Psoas muscle (tissue), 8 donors: ENCODE results near the gene FGD4. TPM values are rescaled to one million over a fixed set of nuclear protein-coding genes. Genes with fewer than 3 reads are reported as not detected.

Experiments
- ATAC-seq, 4 donors: fragments of 200-7000 bp; cut with Tn5 transposase; one replicate each; pipeline ENCODE4 v1.9.1; 2020; ENCODE audit warnings: moderate library complexity in 3 of 4, mild to moderate bottlenecking in 2 of 4
- DNase-seq, 2 donors: peaks; one replicate each; pipeline ENCODE4 v3.0.0-alpha.2; 2020
- H3K27ac ChIP-seq: fragments of 200-600 bp; one replicate; pipeline ENCODE4 v1.8.0; 2022
- H3K27me3 ChIP-seq, 3 donors: fragments of 200-600 bp in 1 of 3; one replicate each; pipeline versions ENCODE4 v1.6.1 to v1.8.0; 2013 to 2022; ENCODE audit warnings: low read length in 2 of 3, mild to moderate bottlenecking in 2 of 3, moderate library complexity in 1 of 3; ENCODE audit not compliant: insufficient read depth in 3 of 3
- H3K36me3 ChIP-seq, 2 donors: fragments of 200-600 bp in 1 of 2; one replicate each; pipeline versions ENCODE4 v1.6.1 to v1.8.0; 2013 to 2022; ENCODE audit warnings: low read depth in 1 of 2, mild to moderate bottlenecking in 1 of 2, moderate library complexity in 1 of 2; ENCODE audit not compliant: insufficient read depth in 1 of 2
- H3K4me1 ChIP-seq: fragments of 200-600 bp; one replicate; pipeline ENCODE4 v1.8.0; 2022
- H3K4me3 ChIP-seq: fragments of 200-600 bp; one replicate; pipeline ENCODE4 v1.8.0; 2022; ENCODE audit warnings: mild to moderate bottlenecking
- H3K9me3 ChIP-seq: fragments of 200-600 bp; one replicate; pipeline ENCODE4 v1.8.0; 2022
- WGBS, 3 donors: extraction: QIAGEN DNeasy Blood & Tissue Kit; methylation state at CpG; one replicate each; pipeline versions ENCODE4 v1.1.6 to v1.1.7; 2013; 5-methylcytosine and 5-hydroxymethylcytosine counted together
- intact Hi-C, 2 donors: fragments of 100-400 bp; cut with DNase I; formaldehyde crosslinking; loops; one replicate each; pipeline versions ENCODE4 v1.11.0 to v1.14.2; 2022
- polyA plus RNA-seq, 3 donors: library from polyadenylated mRNA; stranded (reverse); fragments of 200-250 nt; gene quantifications; one replicate each; pipeline ENCODE4 v1.2.3, GENCODE V29; 2013
- total RNA-seq, 4 donors: library from RNA; stranded (reverse); fragmentation: NEBNext Ultra II Directional in 2 of 4; extraction: Animal tissue kit (Norgen Biotek cat#: 25700) in 2 of 4; gene quantifications; one replicate each; pipeline versions ENCODE4 v1.2.1 to v1.2.4, GENCODE V29; 2021 to 2023
- TF ChIP-seq, protein P1 (sequence below): fragments of 200-600 bp; IDR thresholded peaks from one replicate; pipeline ENCODE4 v1.8.0; 2022; ENCODE audit warnings: antibody characterized with exemption
- donor health status: healthy with polysubstance abuse.
- donor health status: DM: no; HTN: no; CAD: no; lungs with moderate emphysema.
- donor health status: Bipolar disorder and iron deficiency.
- donor health status: healthy.
- donor health status: DM: yes; HTN: yes; CAD: no.
- donor health status: DM: no; HTN: no; CAD: no.
- donor health status: DM: no; HTN: no; CAD: no.
- donor health status: DM: yes; HTN: yes; CAD: no.

Gene FGD4
- total and polyA plus RNA-seq, 7 donors, result 1.1 to 20.8 (median 14.9) TPM

DNA sequence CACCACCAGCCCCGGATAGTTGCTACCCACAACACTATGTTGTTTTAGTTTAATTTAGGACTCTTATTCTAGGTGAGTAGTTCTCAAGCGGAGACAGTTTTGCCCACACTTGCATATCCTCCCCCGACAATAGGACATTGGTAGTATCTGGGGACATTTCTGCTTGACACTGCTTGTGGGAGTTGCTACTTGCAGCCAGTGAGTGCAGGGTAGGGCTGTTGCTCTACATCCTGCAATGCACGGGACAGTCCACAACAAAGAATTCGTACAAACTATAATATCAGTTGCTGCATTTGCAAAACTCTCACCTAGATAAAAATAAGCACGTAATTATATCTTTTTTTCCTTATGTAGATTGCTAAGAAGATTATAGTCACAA, 167.9 kb downstream of the FGD4 start:
- DNase-seq, result no peak
- no peak overlapping the region for H3K4me3 ChIP-seq
- H3K27ac ChIP-seq, result peak overlapping the region; percentile 25
- WGBS, 3 donors, result 54 to 64% (median 62%) methylated on average over 6 of the region's 6 CpGs
- TF ChIP-seq, protein P1, sequence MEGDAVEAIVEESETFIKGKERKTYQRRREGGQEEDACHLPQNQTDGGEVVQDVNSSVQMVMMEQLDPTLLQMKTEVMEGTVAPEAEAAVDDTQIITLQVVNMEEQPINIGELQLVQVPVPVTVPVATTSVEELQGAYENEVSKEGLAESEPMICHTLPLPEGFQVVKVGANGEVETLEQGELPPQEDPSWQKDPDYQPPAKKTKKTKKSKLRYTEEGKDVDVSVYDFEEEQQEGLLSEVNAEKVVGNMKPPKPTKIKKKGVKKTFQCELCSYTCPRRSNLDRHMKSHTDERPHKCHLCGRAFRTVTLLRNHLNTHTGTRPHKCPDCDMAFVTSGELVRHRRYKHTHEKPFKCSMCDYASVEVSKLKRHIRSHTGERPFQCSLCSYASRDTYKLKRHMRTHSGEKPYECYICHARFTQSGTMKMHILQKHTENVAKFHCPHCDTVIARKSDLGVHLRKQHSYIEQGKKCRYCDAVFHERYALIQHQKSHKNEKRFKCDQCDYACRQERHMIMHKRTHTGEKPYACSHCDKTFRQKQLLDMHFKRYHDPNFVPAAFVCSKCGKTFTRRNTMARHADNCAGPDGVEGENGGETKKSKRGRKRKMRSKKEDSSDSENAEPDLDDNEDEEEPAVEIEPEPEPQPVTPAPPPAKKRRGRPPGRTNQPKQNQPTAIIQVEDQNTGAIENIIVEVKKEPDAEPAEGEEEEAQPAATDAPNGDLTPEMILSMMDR, result no peak
- ATAC-seq, result peak in 3 of 4 donors; percentile 48 to 58 (median 57)
- peaks cover 34% of the 10 kb centered on the region for H3K4me1 ChIP-seq
- no peaks in the 10 kb centered on the region for H3K27me3 ChIP-seq
- intact Hi-C loops, result loop anchor here in 1 of 2 donors (10.0 kb wide), 1 partner anchor 112 kb away; no protein-coding TSS in a partner anchor
- peaks cover 3 to 9% of the 10 kb centered on the region in 2 donors for H3K36me3 ChIP-seq
- no peaks in the 10 kb centered on the region for H3K9me3 ChIP-seq

DNA sequence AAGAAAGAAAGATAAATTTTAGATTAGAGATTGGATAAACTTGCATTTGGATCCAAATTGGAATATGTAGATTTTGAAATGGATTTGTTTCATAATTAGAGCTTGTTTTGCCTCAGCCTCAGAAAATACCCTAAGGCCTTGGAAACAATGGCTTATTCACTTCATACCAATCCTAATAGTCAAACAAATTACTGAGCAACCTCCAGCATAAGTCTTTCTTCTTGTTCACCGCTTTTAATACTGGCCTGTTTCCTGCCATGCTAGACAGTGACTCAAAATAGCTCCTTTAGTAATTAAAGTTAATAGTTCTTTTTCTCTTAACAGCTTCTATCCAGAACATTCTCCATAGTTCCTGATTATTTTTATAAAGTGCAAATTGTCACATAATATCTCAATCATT, 168.9 kb downstream of the FGD4 start:
- TF ChIP-seq, protein P1, result no peak
- H3K9me3 ChIP-seq, result no peaks in the 10 kb centered on the region
- H3K36me3 ChIP-seq, result peaks cover 3 to 9% of the 10 kb centered on the region in 2 donors
- peak overlapping the region; percentile 53 for H3K27ac ChIP-seq
- DNase-seq (no peak), ATAC-seq (peak in 3 of 4 donors; percentile 53 to 73 (median 72))
- intact Hi-C loops, result loop anchor here in 1 of 2 donors (10.0 kb wide), 1 partner anchor 113 kb away; no protein-coding TSS in a partner anchor
- no peaks in the 10 kb centered on the region for H3K27me3 ChIP-seq
- peaks cover 33% of the 10 kb centered on the region for H3K4me1 ChIP-seq
- 12 to 48% (median 14%) methylated on average over 1 of the region's 1 CpG for WGBS, 3 donors
- no peak overlapping the region for H3K4me3 ChIP-seq

DNA sequence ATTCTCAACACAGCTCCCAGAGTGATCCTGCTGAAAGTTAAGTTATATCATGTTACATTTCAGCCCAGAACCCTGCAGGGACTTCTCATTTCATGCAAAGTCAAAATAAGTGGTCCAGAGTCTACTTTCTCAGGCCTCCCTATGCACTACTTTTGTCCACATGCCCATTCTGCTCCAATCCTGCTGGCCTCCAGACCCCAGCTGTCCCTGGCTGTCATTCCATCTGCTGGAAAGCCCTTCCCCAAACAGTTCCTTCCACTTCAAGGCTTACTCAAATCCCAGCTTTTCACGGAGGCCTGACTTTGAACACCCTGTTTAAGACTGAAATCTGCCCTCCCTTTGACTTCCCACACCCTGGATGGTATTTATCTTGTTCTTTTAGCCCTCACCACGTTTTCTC, 169.9 kb downstream of the FGD4 start:
- no peaks in the 10 kb centered on the region for H3K9me3 ChIP-seq
- peaks cover under 1 to 6% of the 10 kb centered on the region in 2 donors for H3K36me3 ChIP-seq
- no peak overlapping the region for H3K4me3 ChIP-seq
- ATAC-seq (no peak), DNase-seq (no peak)
- H3K27me3 ChIP-seq, result no peaks in the 10 kb centered on the region
- TF ChIP-seq, protein P1, result no peak
- intact Hi-C loops, result loop anchor here in 1 of 2 donors (10.0 kb wide), 1 partner anchor 114 kb away; no protein-coding TSS in a partner anchor
- 28 to 42% (median 32%) methylated on average over 2 of the region's 2 CpGs for WGBS, 3 donors
- peaks cover 32% of the 10 kb centered on the region for H3K4me1 ChIP-seq
- H3K27ac ChIP-seq, result peak overlapping the region; percentile 53

DNA sequence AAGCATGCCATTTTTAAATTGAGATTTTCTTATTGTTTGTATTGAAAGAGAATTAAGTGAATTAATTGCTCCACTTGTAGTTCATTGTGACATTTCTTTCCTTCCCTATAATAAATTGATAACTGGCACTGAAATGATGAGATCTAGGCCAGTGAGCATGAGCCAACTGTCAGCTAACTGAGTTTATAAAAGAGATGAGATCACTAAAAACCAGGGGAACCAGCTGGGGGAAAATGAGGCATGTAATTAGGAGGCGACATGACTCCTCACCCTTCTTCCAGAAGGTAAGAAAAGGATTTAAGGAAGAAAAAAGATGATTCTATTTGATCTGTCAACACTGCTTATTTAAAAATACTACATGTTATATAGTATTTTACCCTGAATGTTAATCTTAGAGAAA, 175.2 kb downstream of the FGD4 start:
- Histone ChIP-seq H3K36me3 (peaks cover 0 to 24% of the 10 kb centered on the region in 2 donors), H3K4me1 (no peaks in the 10 kb centered on the region), H3K27me3 (no peaks in the 10 kb centered on the region), H3K4me3 (no peak overlapping the region), H3K27ac (no peak overlapping the region), H3K9me3 (no peaks in the 10 kb centered on the region)
- DNase-seq, result no peak
- intact Hi-C loops, result no loop called here
- TF ChIP-seq, protein P1, result no peak
- WGBS, 3 donors, result 62 to 77% (median 63%) methylated on average over 1 of the region's 1 CpG
- no peak for ATAC-seq

DNA sequence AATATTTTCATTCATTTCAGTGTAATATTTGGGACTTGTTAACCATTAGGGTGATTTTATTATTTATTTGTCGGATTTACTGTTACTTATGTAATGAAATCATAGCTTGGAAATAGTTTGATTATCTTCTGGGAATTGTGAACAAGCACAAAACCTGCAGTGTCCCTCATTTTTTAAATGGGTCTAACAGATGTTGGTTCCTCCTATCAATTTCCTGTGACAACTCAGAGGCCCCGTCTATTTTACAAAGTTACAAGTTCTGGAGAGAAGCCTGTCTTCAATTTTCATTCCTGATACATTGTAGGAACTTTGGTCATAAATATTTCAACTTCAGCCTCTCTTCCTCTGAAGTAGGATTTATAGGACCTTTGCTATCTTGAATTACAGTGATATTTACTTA, 178.0 kb downstream of the FGD4 start:
- Histone ChIP-seq H3K9me3 (no peaks in the 10 kb centered on the region), H3K36me3 (peaks cover 2 to 46% of the 10 kb centered on the region in 2 donors), H3K4me1 (no peaks in the 10 kb centered on the region), H3K27me3 (no peaks in the 10 kb centered on the region), H3K4me3 (no peak overlapping the region), H3K27ac (peak overlapping the region; percentile 10)
- 46 to 66% (median 49%) methylated on average over 2 of the region's 2 CpGs for WGBS, 3 donors
- ATAC-seq (no peak), DNase-seq (no peak)
- intact Hi-C loops, result no loop called here
- TF ChIP-seq, protein P1, result no peak
